ENCODE measurements around the gene CCDC190. TPM values are rescaled to one million over a fixed set of nuclear protein-coding genes. Genes with fewer than 3 reads are reported as not detected.

CCDC190 gene
- total and polyA plus RNA-seq, 9 donors: 0.43 TPM; not detected in 8

GRCh38 chr1:162901243-162901642 is 40.3 kb upstream of the CCDC190 start:
- no peak overlapping the region for H3K27ac ChIP-seq
- intact Hi-C loops (cut with DNase I): no loop called here
- DNase-seq: no peak
- H3K9me3 ChIP-seq: no peaks in the 10 kb centered on the region
- H3K4me1 ChIP-seq (ENCODE audit: insufficient read depth): no peaks in the 10 kb centered on the region
- no peak overlapping the region for H3K4me3 ChIP-seq
- H3K27me3 ChIP-seq: no peaks in the 10 kb centered on the region
- H3K36me3 ChIP-seq: no peaks in the 10 kb centered on the region
- WGBS, 3 donors: 22 to 50% (median 25%) methylated on average over 1 of the region's 1 CpG
- TF ChIP-seq EP300 (IDR thresholded peaks at IDR 0.05): no peak

GRCh38 chr1:162899422-162900146 is 38.6 kb upstream of the CCDC190 start:
- Histone ChIP-seq H3K27ac (no peak overlapping the region), H3K4me3 (no peak overlapping the region), H3K4me1 (ENCODE audit: insufficient read depth) (no peaks in the 10 kb centered on the region), H3K9me3 (no peaks in the 10 kb centered on the region), H3K36me3 (no peaks in the 10 kb centered on the region), H3K27me3 (no peaks in the 10 kb centered on the region)
- 32 to 44% (median 37%) methylated on average over 5 of the region's 5 CpGs for WGBS, 3 donors
- no peak for TF ChIP-seq CTCF (IDR thresholded peaks at IDR 0.05)
- TF ChIP-seq POLR2A (IDR thresholded peaks at IDR 0.05): no peak
- TF ChIP-seq EP300 (IDR thresholded peaks at IDR 0.05): no peak
- no peak for DNase-seq
- intact Hi-C loops (cut with DNase I): no loop called here

GRCh38 chr1:162893612-162893908 is 32.6 kb upstream of the CCDC190 start:
- Histone ChIP-seq H3K4me1 (ENCODE audit: insufficient read depth) (no peaks in the 10 kb centered on the region), H3K9me3 (no peaks in the 10 kb centered on the region), H3K27me3 (no peaks in the 10 kb centered on the region), H3K4me3 (no peak overlapping the region), H3K27ac (no peak overlapping the region), H3K36me3 (no peaks in the 10 kb centered on the region)
- intact Hi-C loops (cut with DNase I): no loop called here
- DNase-seq: no peak
- TF ChIP-seq CTCF (IDR thresholded peaks at IDR 0.05) (no peak), POLR2A (IDR thresholded peaks at IDR 0.05) (no peak), EP300 (IDR thresholded peaks at IDR 0.05) (no peak)

GRCh38 chr1:162892906-162893611 is 32.1 kb upstream of the CCDC190 start:
- 74 to 78% (median 75%) methylated on average over 5 of the region's 5 CpGs for WGBS, 3 donors
- Histone ChIP-seq H3K27ac (no peak overlapping the region), H3K4me1 (ENCODE audit: insufficient read depth) (no peaks in the 10 kb centered on the region)

More at GRCh38 chr1:162892906-162893611, 32.1 kb upstream of the CCDC190 start:
- DNase-seq: no peak
- intact Hi-C loops (cut with DNase I): no loop called here
- Histone ChIP-seq H3K36me3 (no peaks in the 10 kb centered on the region), H3K9me3 (no peaks in the 10 kb centered on the region), H3K27me3 (no peaks in the 10 kb centered on the region), H3K4me3 (no peak overlapping the region)
- no peak for TF ChIP-seq EP300 (IDR thresholded peaks at IDR 0.05)
- TF ChIP-seq POLR2A (IDR thresholded peaks at IDR 0.05): no peak
- no peak for TF ChIP-seq CTCF (IDR thresholded peaks at IDR 0.05)

Data from ovary (tissue), 9 donors.